HepG2 (cell line): ENCODE measurements around the gene MMP24OS. TPM values are rescaled to one million over a fixed set of nuclear protein-coding genes. Genes with fewer than 3 reads are reported as not detected.

Source experiments
- ATAC-seq: fragments of 200-7000 bp; cut with Tn5 transposase; 3 replicates; pipeline ENCODE4 v1.9.1; 2020; ENCODE audit warnings: mild to moderate bottlenecking, moderate library complexity
- BruUV-seq: library from RNA; stranded (reverse); fragments of 400-500 nt; replicated peaks from 2 replicates; lab custom pipeline; 2021; lab: Mats Ljungman, UMichigan
- CTCF ChIA-PET: fragments of 300-600 bp; formaldehyde crosslinking; extraction: SDS; loops from one replicate; lab custom pipeline; 2021; ENCODE audit warnings: low total read pairs, inconsistent platforms, low intra/inter-chr PET ratio; lab: Yijun Ruan, JAX
- POLR2A ChIA-PET: fragments of 350-600 bp; sonication (Branson Sonifier 250); formaldehyde crosslinking; loops from one replicate; lab custom pipeline; 2020; ENCODE audit warnings: antibody characterized with exemption, inconsistent platforms; lab: Yijun Ruan, JAX
- DNase-seq: peaks from one replicate; pipeline ENCODE4 v3.0.0-alpha.2; 2015; ENCODE audit warnings: low spot score
- FAIRE-seq: peaks from 3 replicates; lab custom pipeline; 2011; peaks lifted over from hg19 to GRCh38; lab: Jason Lieb, UNC
- H2AFZ ChIP-seq: one replicate; pipeline ENCODE4 v1.6.1; 2011; ENCODE audit warnings: low read length, inconsistent platforms
- H3K27ac ChIP-seq: fragments of 300-600 bp; 3 replicates; pipeline ENCODE4 v1.8.0; 2011; ENCODE audit warnings: mixed run types, mild to moderate bottlenecking, mixed read lengths, low read length, inconsistent platforms; ENCODE audit not compliant: insufficient read depth; ENCODE audit errors: extremely low read length
- H3K27me3 ChIP-seq, 2 experiments: fragments of 200-600 bp in 1 of 2; 2 replicates in 1 of 2; 3 replicates in 1 of 2; pipeline versions ENCODE4 v1.6.0 to v1.8.0; 2011; ENCODE audit warnings: low read length in 2 of 2, mild to moderate bottlenecking in 2 of 2, moderate library complexity in 2 of 2, inconsistent platforms in 1 of 2; ENCODE audit not compliant: insufficient read depth in 2 of 2, control insufficient read depth in 1 of 2
- H3K36me3 ChIP-seq, 2 experiments: fragments of 200-600 bp in 1 of 2; replicated peaks in 1 of 2; 2 replicates in 1 of 2; 3 replicates in 1 of 2; pipeline versions ENCODE4 v1.5.1 to v1.8.0; 2011; ENCODE audit warnings: low read length in 2 of 2, inconsistent platforms in 1 of 2; ENCODE audit not compliant: insufficient read depth in 2 of 2, control insufficient read depth in 1 of 2
- H3K4me1 ChIP-seq: 2 replicates; pipeline ENCODE4 v1.5.1; 2012; ENCODE audit warnings: low read length, inconsistent platforms; ENCODE audit not compliant: insufficient read depth
- H3K4me2 ChIP-seq: 2 replicates; pipeline ENCODE4 v1.6.0; 2011; ENCODE audit warnings: low read depth, low read length, inconsistent platforms
- H3K4me3 ChIP-seq, 3 experiments: fragments of 200-600 bp in 1 of 3; sonication (generic), shearing (Covaris generic) in 1 of 3; replicated peaks in 1 of 3; 2 replicates each; pipeline ENCODE4 v1.5.1; 2011 to 2016; ENCODE audit warnings: low read length in 3 of 3, inconsistent platforms in 2 of 3, low read depth in 2 of 3, mild to moderate bottlenecking in 2 of 3, control low read depth in 1 of 3, mixed read lengths in 1 of 3; ENCODE audit not compliant: insufficient read depth in 1 of 3
- H3K79me2 ChIP-seq: one replicate; pipeline ENCODE4 v1.6.1; 2011; ENCODE audit warnings: low read length, inconsistent platforms; ENCODE audit not compliant: insufficient read depth
- H3K9ac ChIP-seq: 2 replicates; pipeline ENCODE4 v1.6.0; 2011; ENCODE audit warnings: mild to moderate bottlenecking, low read depth, low read length, inconsistent platforms; ENCODE audit not compliant: insufficient read depth
- H3K9me3 ChIP-seq: 2 replicates; pipeline ENCODE4 v1.5.1; 2012; ENCODE audit warnings: mild to moderate bottlenecking, low read length
- H4K20me1 ChIP-seq: 2 replicates; pipeline ENCODE4 v1.6.0; 2011; ENCODE audit warnings: inconsistent platforms, mild to moderate bottlenecking, low read length, moderate library complexity; ENCODE audit not compliant: insufficient read depth
- AHDC1 ChIP-seq: sonication (generic); formaldehyde crosslinking; IDR thresholded peaks from 2 replicates; pipeline ENCODE4 v1.5.1; 2020; ENCODE audit warnings: mild to moderate bottlenecking, missing genetic modification reagents, borderline replicate concordance
- ATF6 ChIP-seq: sonication (generic); formaldehyde crosslinking; conservative IDR thresholded peaks from 2 replicates; pipeline ENCODE4 v1.4.0; 2020; ENCODE audit warnings: missing genetic modification reagents
- CCAR2 ChIP-seq: fragments of 200-400 bp; formaldehyde crosslinking; optimal IDR thresholded peaks from 2 replicates; pipeline ENCODE3; 2018; ENCODE audit warnings: low read depth, mild to moderate bottlenecking, low read length, moderate library complexity
- ETV6 ChIP-seq: sonication (generic); formaldehyde crosslinking; conservative IDR thresholded peaks from 2 replicates; pipeline ENCODE4 v1.4.0; 2020; ENCODE audit warnings: missing genetic modification reagents
- FOXM1 ChIP-seq: sonication (generic); formaldehyde crosslinking; IDR thresholded peaks from 2 replicates; pipeline ENCODE4 v1.5.0; 2020; ENCODE audit warnings: missing genetic modification reagents
- KLF9 ChIP-seq: IDR thresholded peaks from 2 replicates; pipeline ENCODE4 v1.6.1; 2016; ENCODE audit warnings: low read depth
- PAX8 ChIP-seq: sonication (generic); formaldehyde crosslinking; IDR thresholded peaks from 2 replicates; pipeline ENCODE4 v1.8.0; 2022; ENCODE audit warnings: mild to moderate bottlenecking, missing genetic modification reagents, borderline replicate concordance
- PHF5A ChIP-seq: IDR thresholded peaks from one replicate; pipeline ENCODE4 v1.6.1; 2018; ENCODE audit warnings: low read depth, missing genetic modification reagents; ENCODE audit not compliant: unreplicated experiment
- SUZ12 ChIP-seq: fragments of 150-350 bp; IDR thresholded peaks from 2 replicates; pipeline ENCODE4 v1.6.1; 2014; ENCODE audit warnings: low read depth, low read length
- TEAD3 ChIP-seq: optimal IDR thresholded peaks from 2 replicates; pipeline ENCODE3; 2016; ENCODE audit warnings: borderline replicate concordance
- THRA ChIP-seq: sonication (generic); formaldehyde crosslinking; IDR thresholded peaks from 2 replicates; pipeline ENCODE4 v1.4.0; 2020; ENCODE audit warnings: missing genetic modification reagents, borderline replicate concordance
- ZFY ChIP-seq: sonication (generic); formaldehyde crosslinking; IDR thresholded peaks from 2 replicates; pipeline ENCODE4 v1.4.0; 2020; ENCODE audit warnings: missing genetic modification reagents
- ZSCAN30 ChIP-seq: sonication (generic); formaldehyde crosslinking; IDR thresholded peaks from 2 replicates; pipeline ENCODE4 v1.5.0; 2020; ENCODE audit warnings: mild to moderate bottlenecking, missing genetic modification reagents
- WGBS: methylation state at CpG from one replicate; pipeline ENCODE4 v1.1.6; 2017; ENCODE audit warnings: low lambda C conversion rate; 5-methylcytosine and 5-hydroxymethylcytosine counted together
- in situ Hi-C: cut with HindIII; loops from 2 replicates; pipeline ENCODE4 v1.10.0; 2017; ENCODE audit warnings: low pct_unique_long_range_greater_than_20kb; ENCODE audit not compliant: extremely low pct_ligation_motif_present
- intact Hi-C: fragments of 100-400 bp; cut with micrococcal nuclease; formaldehyde crosslinking; loops from one replicate; pipeline ENCODE4 v1.10.0; 2022; ENCODE audit not compliant: unreplicated experiment
- polyA plus RNA-seq, 8 experiments: library from polyadenylated mRNA; depleted of rRNA in 3 of 8; stranded (reverse) in 7 of 8; unstranded in 1 of 8; fragments of >200 nt; fragmentation: Illumina TruSeq in 4 of 8; extraction: Trizol in 4 of 8; gene quantifications; 2 replicates each; pipeline versions ENCODE4 v1.2.1 to v1.2.3, GENCODE V29; 2011 to 2016; ENCODE audit warnings: low read depth in 4 of 8, missing spikeins in 1 of 8, mixed read lengths in 1 of 8; ENCODE audit not compliant: insufficient read depth in 1 of 8
- total RNA-seq, 5 experiments: library from RNA; depleted of rRNA; stranded (reverse); fragments of >200 nt; fragmentation: Illumina TruSeq; extraction: Trizol; gene quantifications; 2 replicates each; pipeline ENCODE4 v1.2.3, GENCODE V29; 2016; ENCODE audit warnings: low read depth in 1 of 5

The MMP24OS gene
- total and polyA plus RNA-seq, 2 of the 13 experiments (the other 11 are each of a cell fraction or from before 2014, with no cell fraction given) = 6.0 to 8.5 TPM

GRCh38 chr20:35327074-35327976 is 49.4 kb upstream of the MMP24OS start:
- POLR2A ChIA-PET = interaction anchor here (0.8 to 3.9 kb wide), 18 partner anchors 10 to 290 kb away, joined by 3 to 78 read pairs (median 4); partner anchors contain the start of genes CEP250, EIF6 and UQCC1
- intact Hi-C loops = loop anchor here (1.0 kb wide), 1 partner anchor 20 kb away; no protein-coding TSS in a partner anchor
- H3K79me2 ChIP-seq = no peaks in the 10 kb centered on the region
- peaks cover 51% of the 10 kb centered on the region for H3K4me1 ChIP-seq
- BruUV-seq = no TSS peak
- peak; percentile 94 for ATAC-seq
- whole genome bisulfite sequencing = 16% methylated on average over 4 of the region's 4 CpGs
- peaks cover under 1 to 4% of the 10 kb centered on the region in 2 experiments; a peak in 2 of 5 replicates for H3K36me3 ChIP-seq
- H3K27me3 ChIP-seq = no peaks in the 10 kb centered on the region
- CTCF ChIA-PET = interaction anchor here (6.9 kb wide), 1 partner anchor 23 kb away, joined by 204 read pairs; no protein-coding TSS in a partner anchor
- in situ Hi-C loops = no loop called here
- FAIRE-seq = peak; percentile 100
- peak overlapping the region; percentile 21 for H3K9ac ChIP-seq
- H2AFZ ChIP-seq = no peak overlapping the region
- H3K9me3 ChIP-seq = no peaks in the 10 kb centered on the region
- peak; percentile 100 for DNase-seq
- H3K4me3 ChIP-seq = peak overlapping the region in 1 of 3 experiments; percentile 15; a peak in 1 of 6 replicates
- peak overlapping the region; percentile 74 for H3K27ac ChIP-seq
- peak overlapping the region; percentile 54 for H3K4me2 ChIP-seq
- H4K20me1 ChIP-seq = no peaks in the 10 kb centered on the region
- TF ChIP-seq ZSCAN30 (CRISPR knock-in tag) (0 out of 2 replicates have a peak, but pooled peaks have one; percentile 22), KLF9 (CRISPR knock-in tag) (peak; percentile 68; the same call in 1 of the 2 replicates), SUZ12 (no peak), ZFY (CRISPR knock-in tag) (peak; percentile 37; the same call in 1 of the 2 replicates), AHDC1 (CRISPR knock-in tag) (peak; percentile 100), ATF6 (CRISPR knock-in tag) (peak; percentile 80), FOXM1 (no peak), ETV6 (CRISPR knock-in tag) (no peak), CCAR2 (peak; percentile 96), TEAD3 (CRISPR knock-in tag) (peak; percentile 94), THRA (CRISPR knock-in tag) (peak; percentile 91), PHF5A (CRISPR knock-in tag) (peak; percentile 97), PAX8 (CRISPR knock-in tag) (no peak)
